Measurements from ENCODE around the gene PPP1CA.

PPP1CA gene

GRCh38 chr11:67423891-67424613, 22.4 kb upstream of the PPP1CA start:
- H3K27ac ChIP-seq: no peak overlapping the region
- no peak overlapping the region for H3K4me3 ChIP-seq (ENCODE audit: low read depth in 1 of 2, low read length in 1 of 2)
- no peaks in the 10 kb centered on the region for H3K9me3 ChIP-seq
- H3K36me3 ChIP-seq: no peaks in the 10 kb centered on the region
- no peak for TF ChIP-seq CTCF (IDR thresholded peaks at IDR 0.05)
- H3K27me3 ChIP-seq: peaks cover 12% of the 10 kb centered on the region
- H3K4me1 ChIP-seq (ENCODE audit: control insufficient read depth in 1 of 2, insufficient read depth in 1 of 2, low read depth in 1 of 2, low read length in 1 of 2): peaks cover 31 to 38% of the 10 kb centered on the region in 2 experiments

GRCh38 chr11:67423466-67423865, 21.8 kb upstream of the PPP1CA start:
- Histone ChIP-seq H3K4me1 (ENCODE audit: control insufficient read depth in 1 of 2, insufficient read depth in 1 of 2, low read depth in 1 of 2, low read length in 1 of 2) (peaks cover 31 to 40% of the 10 kb centered on the region in 2 experiments), H3K36me3 (no peaks in the 10 kb centered on the region), H3K27ac (no peak overlapping the region), H3K9me3 (no peaks in the 10 kb centered on the region), H3K27me3 (peaks cover 17% of the 10 kb centered on the region), H3K4me3 (ENCODE audit: low read depth in 1 of 2, low read length in 1 of 2) (no peak overlapping the region)
- no peak for TF ChIP-seq CTCF (IDR thresholded peaks at IDR 0.05)

GRCh38 chr11:67422891-67423290, 21.2 kb upstream of the PPP1CA start:
- Histone ChIP-seq H3K9me3 (no peaks in the 10 kb centered on the region), H3K27me3 (peaks cover 23% of the 10 kb centered on the region), H3K36me3 (no peaks in the 10 kb centered on the region), H3K4me3 (ENCODE audit: low read depth in 1 of 2, low read length in 1 of 2) (no peak overlapping the region), H3K27ac (no peak overlapping the region), H3K4me1 (ENCODE audit: control insufficient read depth in 1 of 2, insufficient read depth in 1 of 2, low read depth in 1 of 2, low read length in 1 of 2) (peaks cover 29 to 41% of the 10 kb centered on the region in 2 experiments)
- TF ChIP-seq CTCF (IDR thresholded peaks at IDR 0.05): no peak

GRCh38 chr11:67421430-67422031, 19.9 kb upstream of the PPP1CA start:
- peaks cover 24 to 37% of the 10 kb centered on the region in 2 experiments for H3K4me1 ChIP-seq (ENCODE audit: control insufficient read depth in 1 of 2, insufficient read depth in 1 of 2, low read depth in 1 of 2, low read length in 1 of 2)

More at GRCh38 chr11:67421430-67422031, 19.9 kb upstream of the PPP1CA start:
- H3K36me3 ChIP-seq: no peaks in the 10 kb centered on the region
- H3K27ac ChIP-seq: peak overlapping the region; percentile 82
- H3K9me3 ChIP-seq: no peaks in the 10 kb centered on the region
- peak overlapping the region; percentile 64 to 83 for H3K4me3 ChIP-seq (ENCODE audit: low read depth in 1 of 2, low read length in 1 of 2)
- TF ChIP-seq CTCF (IDR thresholded peaks at IDR 0.05): no peak
- H3K27me3 ChIP-seq: peaks cover 36% of the 10 kb centered on the region
